ENCODE data around the gene LRRC7.

LRRC7 gene

GRCh38 chr1:70086897-70087296 lies 519.2 kb downstream of the LRRC7 start:
- no peak overlapping the region for H3K4me3 ChIP-seq (ENCODE audit: low read length)
- TF ChIP-seq CTCF (conservative IDR thresholded peaks at IDR 0.05; ENCODE audit: low read depth, low read length) = no peak

GRCh38 chr1:70090141-70090540 lies 522.4 kb downstream of the LRRC7 start:
- no peak for DNase-seq (ENCODE audit: low read depth)
- TF ChIP-seq CTCF (conservative IDR thresholded peaks at IDR 0.05; ENCODE audit: low read depth, low read length) = no peak

More at GRCh38 chr1:70086897-70087296, 519.2 kb downstream of the LRRC7 start:
- no peak for DNase-seq (ENCODE audit: low read depth)

GRCh38 chr1:70090875-70091274 lies 523.2 kb downstream of the LRRC7 start:
- no peak overlapping the region for H3K4me3 ChIP-seq (ENCODE audit: low read length)
- no peak for DNase-seq (ENCODE audit: low read depth)
- TF ChIP-seq CTCF (conservative IDR thresholded peaks at IDR 0.05; ENCODE audit: low read depth, low read length) = no peak

More at GRCh38 chr1:70090141-70090540, 522.4 kb downstream of the LRRC7 start:
- H3K4me3 ChIP-seq (ENCODE audit: low read length) = no peak overlapping the region

GRCh38 chr1:70091811-70092210 lies 524.1 kb downstream of the LRRC7 start:
- no peak for DNase-seq (ENCODE audit: low read depth)
- no peak for TF ChIP-seq CTCF (conservative IDR thresholded peaks at IDR 0.05; ENCODE audit: low read depth, low read length)
- no peak overlapping the region for H3K4me3 ChIP-seq (ENCODE audit: low read length)

GRCh38 chr1:70092526-70092925 lies 524.8 kb downstream of the LRRC7 start:
- DNase-seq (ENCODE audit: low read depth) = no peak

GRCh38 chr1:70093250-70093975 lies 525.7 kb downstream of the LRRC7 start:
- no peak overlapping the region for H3K4me3 ChIP-seq (ENCODE audit: low read length)
- TF ChIP-seq CTCF (conservative IDR thresholded peaks at IDR 0.05; ENCODE audit: low read depth, low read length) = no peak
- no peak for DNase-seq (ENCODE audit: low read depth)

More at GRCh38 chr1:70092526-70092925, 524.8 kb downstream of the LRRC7 start:
- no peak for TF ChIP-seq CTCF (conservative IDR thresholded peaks at IDR 0.05; ENCODE audit: low read depth, low read length)
- H3K4me3 ChIP-seq (ENCODE audit: low read length) = no peak overlapping the region

- no peak for TF ChIP-seq CTCF (conservative IDR thresholded peaks at IDR 0.05; ENCODE audit: low read depth, low read length)
- no peak for DNase-seq (ENCODE audit: low read depth)
- H3K4me3 ChIP-seq (ENCODE audit: low read length) = no peak overlapping the region
Measured at GRCh38 chr1:70101231-70101630, 533.5 kb downstream of the LRRC7 start.
